Measurements from ENCODE around the gene C1QTNF2. TPM values are rescaled to one million over a fixed set of nuclear protein-coding genes. Genes with fewer than 3 reads are reported as not detected.

The C1QTNF2 gene
- total RNA-seq, 2 experiments from 2014 or later, result not detected

- no peak overlapping the region for H3K4me3 Mint-ChIP-seq
- no peak for DNase-seq
- CTCF ChIA-PET, result no interaction called here
- no peaks in the 10 kb centered on the region for H3K9me3 Mint-ChIP-seq
- H3K36me3 Mint-ChIP-seq (ENCODE audit: low read depth), result no peaks in the 10 kb centered on the region
- no peaks in the 10 kb centered on the region for H3K4me1 Mint-ChIP-seq
- no peak overlapping the region for H3K27ac Mint-ChIP-seq
- H3K27me3 Mint-ChIP-seq, result peaks cover 18% of the 10 kb centered on the region
- POLR2A ChIA-PET, result no interaction called here
Measured at GRCh38 chr5:160303690-160304089, 66.7 kb downstream of the C1QTNF2 start.

GRCh38 chr5:160298189-160298588, 72.2 kb downstream of the C1QTNF2 start:
- Mint-ChIP-seq H3K36me3 (ENCODE audit: low read depth) (no peaks in the 10 kb centered on the region), H3K27me3 (peaks cover 14% of the 10 kb centered on the region), H3K4me1 (no peaks in the 10 kb centered on the region), H3K9me3 (no peaks in the 10 kb centered on the region), H3K4me3 (no peak overlapping the region), H3K27ac (no peak overlapping the region)
- ChIA-PET POLR2A (no interaction called here), CTCF (no interaction called here)
- DNase-seq, result no peak

GRCh38 chr5:160297776-160298175, 72.7 kb downstream of the C1QTNF2 start:
- Mint-ChIP-seq H3K9me3 (no peaks in the 10 kb centered on the region), H3K27me3 (peaks cover 13% of the 10 kb centered on the region), H3K36me3 (ENCODE audit: low read depth) (no peaks in the 10 kb centered on the region), H3K27ac (no peak overlapping the region), H3K4me1 (no peaks in the 10 kb centered on the region), H3K4me3 (no peak overlapping the region)
- ChIA-PET POLR2A (no interaction called here), CTCF (no interaction called here)
- DNase-seq, result no peak

Other genes with a start within 250 kb of the C1QTNF2 start
- gene FABP6, start 141.1 kb downstream of the C1QTNF2 start, total RNA-seq, result not detected
- gene CCNJL, start 58.1 kb downstream of the C1QTNF2 start, total RNA-seq, result not detected
- gene FAM200C, start 29.4 kb upstream of the C1QTNF2 start, total RNA-seq, result 1 to 10 TPM in 1 of 2 experiments, under 1 TPM in 1; 0.95 to 1.0 TPM
- 10 to 100 TPM; 65.5 to 72.7 TPM for gene SLU7, start 48.5 kb upstream of the C1QTNF2 start, total RNA-seq
- gene PTTG1, start 51.2 kb upstream of the C1QTNF2 start, total RNA-seq, result 100 to 1,000 TPM; 223 to 226 TPM

All from activated CD4-positive, alpha-beta memory T cell treated with anti-CD3 and anti-CD28 coated beads, Interleukin-2, amount 10 ng/mL, durations not matched to agents 7 days and 5 days (primary cell).